Measurements from ENCODE around the gene EFR3B.
"Not testable (repeated sequence)": the region's sequence is repeated elsewhere in the genome, so short reads cannot be mapped to it uniquely, and the experiment has no call there.

Gene EFR3B

DNA sequence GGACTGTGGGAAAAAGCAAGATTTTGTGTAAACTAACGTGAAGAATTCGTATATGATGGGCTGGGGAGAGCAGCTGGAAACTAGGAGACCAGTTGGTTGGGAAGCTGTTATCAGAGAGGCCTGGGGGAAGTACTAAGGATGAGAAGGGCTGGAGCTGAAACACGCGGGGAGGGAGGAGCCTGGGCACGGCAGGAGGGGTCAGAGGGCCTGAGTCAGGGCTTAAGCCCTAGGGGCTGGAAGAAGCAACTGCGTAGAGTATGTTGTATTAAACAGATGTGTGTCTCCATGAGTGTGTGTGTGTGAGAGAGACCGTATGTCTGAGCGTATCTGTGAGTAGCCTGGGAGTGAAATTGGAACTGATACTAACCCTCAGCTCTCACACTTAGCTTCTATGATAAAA, 118.1 kb downstream of the EFR3B start:
- DNase-seq: peak; percentile 72

DNA sequence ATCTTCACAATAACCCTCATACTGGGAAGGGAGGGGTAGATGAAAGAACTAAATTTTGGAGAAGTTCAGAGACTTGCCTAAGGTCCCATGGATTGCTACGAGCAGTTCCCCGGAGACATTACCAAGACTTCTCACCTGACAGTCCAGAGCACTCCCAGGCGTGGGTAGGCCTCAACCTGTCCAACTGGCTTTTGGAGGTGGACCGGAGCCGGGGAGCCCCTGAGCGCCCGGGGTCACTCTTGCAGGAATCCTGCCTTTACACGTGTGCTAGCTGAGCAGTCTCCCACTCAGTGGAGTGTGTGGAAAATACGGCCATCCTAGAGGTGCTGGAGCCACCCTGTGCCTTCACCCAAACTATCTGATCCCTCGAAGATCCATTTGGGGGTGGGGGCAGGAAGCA, 118.5 kb downstream of the EFR3B start:
- DNase-seq: no peak

DNA sequence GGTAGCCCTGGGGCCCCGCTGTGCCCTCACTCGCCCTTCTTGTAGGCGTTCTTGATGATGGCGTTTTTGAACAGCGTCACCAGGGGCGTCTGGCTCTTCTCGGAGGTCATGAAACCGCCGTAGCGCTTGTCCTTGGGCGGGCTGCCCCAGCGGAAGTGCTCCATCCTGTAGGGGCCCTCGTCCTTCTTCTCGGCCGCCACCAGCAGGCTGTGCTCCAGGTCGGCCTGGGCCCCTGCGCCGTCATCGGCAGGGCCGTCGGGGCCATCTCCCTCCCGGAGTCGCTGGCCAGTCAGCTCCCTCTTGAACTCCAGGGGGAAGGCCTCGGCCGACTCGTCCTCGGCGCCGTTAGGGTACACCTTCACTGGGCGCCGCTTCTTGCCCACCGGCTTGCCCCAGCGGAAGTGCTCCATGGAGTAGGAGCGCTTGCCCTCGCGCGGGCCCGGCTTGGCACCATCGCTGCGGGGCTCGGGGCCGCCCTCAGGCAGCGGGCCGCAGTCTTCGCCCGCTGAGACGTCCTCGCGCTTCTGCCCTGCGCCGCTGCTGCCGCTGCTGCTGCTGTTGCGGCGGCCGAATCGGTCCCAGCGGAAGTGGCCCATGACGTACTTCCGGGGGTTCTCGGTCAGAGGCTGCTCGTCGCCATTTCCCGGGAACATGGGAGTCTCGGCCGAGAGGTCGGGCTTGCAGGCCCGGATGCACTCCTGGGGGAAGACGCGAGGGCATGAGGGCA, 119.3 kb downstream of the EFR3B start:
- DNase-seq: no peak

DNA sequence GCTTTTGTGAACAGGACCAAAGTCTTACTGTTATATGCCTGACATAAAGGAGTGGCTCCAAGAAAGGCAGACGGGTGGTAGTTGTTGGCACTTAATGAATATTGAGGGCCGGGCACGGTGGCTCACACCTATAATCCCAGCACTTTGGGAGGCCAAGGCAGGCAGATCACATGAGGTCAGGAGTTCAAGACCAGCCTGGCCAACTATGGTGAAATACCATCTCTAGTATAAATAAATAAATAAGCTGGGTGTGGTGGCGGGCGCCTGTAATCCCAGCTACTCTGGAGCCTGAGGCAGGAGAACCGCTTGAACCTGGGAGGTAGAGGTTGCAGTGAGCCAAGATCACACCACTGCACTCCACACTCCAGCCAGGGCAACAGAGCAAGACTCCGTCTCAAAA, 120.2 kb downstream of the EFR3B start:
- not testable (repeated sequence) for DNase-seq

DNA sequence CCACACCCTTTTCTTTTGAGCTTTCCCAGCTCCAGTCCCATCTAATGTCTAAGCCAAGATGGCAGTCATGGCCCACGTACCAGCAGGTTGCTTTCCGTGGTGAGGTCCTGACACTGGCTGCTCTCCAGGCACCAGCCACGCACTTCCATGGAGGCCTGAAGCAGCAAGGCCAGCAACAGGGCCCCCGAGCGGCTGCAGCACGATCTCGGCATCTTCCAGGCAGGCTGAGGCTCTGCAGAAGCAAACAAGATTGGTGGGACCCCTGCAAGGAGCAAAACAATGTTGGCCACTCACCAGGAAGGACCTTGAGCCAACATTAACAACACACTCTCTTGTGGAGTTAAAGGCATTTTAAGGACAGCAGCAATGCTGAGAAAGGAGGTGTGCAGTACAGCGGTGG, 122.7 kb downstream of the EFR3B start:
- DNase-seq: no peak

DNA sequence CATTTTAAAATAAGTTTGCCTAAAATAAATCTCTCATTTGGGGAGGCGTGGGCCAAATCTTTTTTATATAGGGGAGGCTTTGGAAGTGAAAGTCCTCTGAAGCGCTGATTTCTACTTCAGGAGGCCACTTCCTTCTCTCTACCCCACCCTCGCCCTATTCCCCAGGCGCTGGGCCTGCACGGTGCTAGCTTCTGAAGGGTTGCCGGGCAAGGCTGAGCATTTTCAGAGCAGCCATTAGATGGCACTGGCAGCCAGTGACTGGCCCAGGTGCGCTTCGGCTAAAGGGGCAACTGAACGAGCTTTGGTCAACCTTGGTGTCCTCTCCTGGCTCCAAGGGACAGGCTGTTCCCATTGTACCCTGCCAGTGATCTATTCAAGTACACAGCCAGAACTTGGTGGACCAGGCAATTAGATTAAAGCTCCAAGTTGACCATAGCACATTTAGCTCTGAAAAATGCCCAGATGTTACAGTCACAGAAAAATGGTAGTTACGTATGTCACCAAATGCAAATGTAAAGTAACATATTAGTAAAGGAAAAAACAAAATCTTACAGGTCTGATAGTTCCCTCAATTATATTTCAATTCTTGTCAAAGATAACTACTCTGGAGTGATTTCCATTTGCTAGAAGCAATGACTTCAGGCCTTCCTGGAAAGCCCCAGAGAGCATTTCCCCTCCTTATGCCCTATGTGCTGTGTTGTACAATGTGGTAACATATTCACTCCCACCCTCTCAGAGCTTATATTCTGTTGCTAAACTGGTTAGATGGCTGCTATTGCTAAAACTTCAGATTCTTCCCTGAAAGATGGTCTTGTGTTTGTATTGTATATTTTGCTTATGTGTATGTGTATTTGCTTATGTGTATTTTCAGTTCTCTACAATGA, 124.4 kb downstream of the EFR3B start:
- peak; percentile 48 for DNase-seq

DNA sequence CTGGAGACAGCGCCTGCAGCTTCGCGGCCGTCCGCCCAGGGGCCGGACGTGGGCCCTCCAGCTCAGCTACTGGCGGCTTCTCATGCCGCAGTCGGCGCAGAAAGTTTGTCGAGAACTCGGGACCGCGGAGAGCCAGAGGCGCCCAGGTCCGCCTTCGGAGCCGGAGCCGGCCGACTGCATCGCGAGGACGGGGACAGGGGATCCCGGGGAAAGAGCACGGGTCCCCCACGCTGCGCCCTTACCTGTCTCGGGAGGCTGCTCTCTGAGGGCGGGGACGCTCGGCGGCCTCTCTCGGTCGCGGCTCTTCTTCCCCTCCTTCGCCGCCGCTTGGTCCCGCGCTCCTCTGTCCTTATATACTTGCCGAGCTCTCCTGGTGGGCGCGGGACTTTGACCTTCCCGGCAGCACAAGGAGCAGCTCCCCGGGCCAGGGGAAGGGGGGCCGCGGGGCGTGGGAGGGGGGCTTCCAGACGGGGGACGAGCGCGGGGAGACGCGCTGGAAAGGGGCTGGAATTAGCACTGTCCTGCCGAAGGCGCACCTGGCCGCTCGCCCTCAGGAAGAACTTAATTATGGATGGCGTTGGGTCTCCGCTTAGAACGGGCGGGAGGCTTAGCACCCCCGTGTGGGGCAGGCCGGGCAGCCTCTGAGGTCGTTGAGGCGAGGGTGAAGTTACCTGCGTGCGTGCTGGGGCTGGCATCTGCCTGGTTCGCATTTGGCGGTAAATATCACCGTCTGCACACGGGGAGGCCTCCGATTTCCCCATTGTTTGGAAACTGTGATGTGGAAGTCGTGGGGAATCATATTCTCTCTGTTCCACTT, 126.6 kb downstream of the EFR3B start, which contains the start of gene POMC:
Gene POMC (minus strand): TSS at position 325 of the 817 bp plus-strand sequence. CDS start 3,808 bp downstream, outside the sequence.
- peak; percentile 36 for DNase-seq

DNA sequence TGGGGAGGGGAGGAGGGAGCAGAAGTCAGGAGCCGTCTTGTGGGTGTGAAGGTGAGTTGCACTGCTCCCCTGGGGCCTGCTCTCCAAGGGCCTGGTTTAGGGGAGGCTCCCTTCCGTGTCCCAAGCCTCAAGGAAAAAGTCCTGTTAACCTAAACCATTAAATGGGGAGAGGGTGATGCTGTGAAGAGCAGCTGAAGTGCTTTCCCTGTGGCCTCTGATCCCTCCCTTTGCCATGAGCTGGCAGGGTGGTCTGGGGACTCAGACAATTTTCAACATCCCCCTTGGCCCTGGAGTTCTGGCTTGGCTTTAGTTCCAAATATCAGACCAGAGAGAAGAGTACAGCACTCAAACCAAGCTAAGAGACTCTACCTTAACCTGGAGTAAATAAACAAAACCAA, 127.2 kb downstream of the EFR3B start:
- DNase-seq: no peak

DNA sequence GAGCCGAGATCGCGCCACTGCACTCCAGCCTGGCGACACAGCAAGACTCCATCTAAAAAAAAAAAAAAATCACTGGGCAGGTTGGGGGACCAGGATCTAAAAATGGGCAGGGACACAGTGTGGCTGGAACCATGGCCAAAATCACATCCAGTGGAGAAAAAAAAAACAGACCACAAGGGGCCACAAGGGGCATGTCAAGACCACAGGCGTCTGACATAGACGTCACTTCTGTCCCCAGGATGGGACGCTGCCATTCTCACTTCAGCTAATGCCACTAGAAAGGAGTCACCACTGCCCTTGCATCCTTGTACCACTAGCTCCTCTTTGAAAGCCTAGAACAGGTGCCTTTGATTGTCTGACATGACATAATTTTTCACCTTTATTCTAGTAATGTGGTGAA, 129.0 kb downstream of the EFR3B start:
- DNase-seq: peak; percentile 15

DNA sequence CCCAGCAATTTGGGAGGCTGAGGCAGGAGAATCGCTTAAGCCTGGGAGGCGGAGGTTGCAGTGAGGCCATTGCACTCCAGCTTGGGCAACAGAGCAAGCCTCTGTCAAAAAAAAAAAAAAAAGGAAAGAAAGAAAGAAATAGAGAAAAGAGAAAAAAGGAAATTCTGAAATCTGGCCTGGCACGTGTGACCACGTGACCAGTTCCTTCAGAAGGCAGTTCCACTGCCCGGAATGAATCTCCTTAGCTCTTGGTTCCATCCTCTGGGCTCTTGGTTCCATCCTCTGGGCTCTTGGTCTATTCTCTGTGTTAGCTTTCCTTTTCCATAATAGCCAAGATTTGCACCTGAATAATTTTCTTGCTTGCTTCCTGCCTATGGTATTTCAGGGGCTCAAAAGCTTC, 131.8 kb downstream of the EFR3B start:
- no peak for DNase-seq

DNA sequence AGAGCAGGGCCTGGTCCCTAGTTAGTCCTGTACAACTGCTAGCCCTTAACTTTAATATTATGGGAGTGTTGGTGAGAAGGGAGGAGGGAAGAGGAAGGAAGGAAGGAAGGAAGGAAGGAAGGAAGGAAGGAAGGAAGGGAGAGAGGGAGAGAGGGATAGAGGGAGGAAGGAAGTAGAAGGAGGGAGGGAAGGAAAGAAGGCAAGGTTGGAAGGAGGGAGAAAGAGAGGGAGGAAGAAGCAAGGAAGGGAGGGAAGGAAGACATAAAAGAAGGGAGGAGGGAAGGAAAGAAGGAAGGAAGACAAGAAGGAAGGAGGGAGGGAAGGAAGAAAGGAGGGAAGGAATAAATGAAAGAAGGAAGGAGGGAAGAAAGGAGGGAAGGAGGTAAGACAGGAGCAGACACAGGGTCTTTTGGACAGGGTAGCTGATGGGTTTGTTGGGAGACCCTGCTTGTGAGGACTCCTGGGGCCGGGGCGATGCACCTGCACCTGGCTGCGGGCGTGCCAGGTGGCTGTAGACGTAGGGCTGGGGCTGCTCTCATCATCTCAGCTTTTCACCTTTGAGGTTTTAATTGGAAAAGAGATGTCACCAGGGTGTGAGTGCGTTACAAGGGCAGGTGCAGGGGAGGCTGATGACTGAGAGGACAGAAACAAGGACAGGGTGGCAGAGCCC, 132.5 kb downstream of the EFR3B start:
- no peak for DNase-seq

DNA sequence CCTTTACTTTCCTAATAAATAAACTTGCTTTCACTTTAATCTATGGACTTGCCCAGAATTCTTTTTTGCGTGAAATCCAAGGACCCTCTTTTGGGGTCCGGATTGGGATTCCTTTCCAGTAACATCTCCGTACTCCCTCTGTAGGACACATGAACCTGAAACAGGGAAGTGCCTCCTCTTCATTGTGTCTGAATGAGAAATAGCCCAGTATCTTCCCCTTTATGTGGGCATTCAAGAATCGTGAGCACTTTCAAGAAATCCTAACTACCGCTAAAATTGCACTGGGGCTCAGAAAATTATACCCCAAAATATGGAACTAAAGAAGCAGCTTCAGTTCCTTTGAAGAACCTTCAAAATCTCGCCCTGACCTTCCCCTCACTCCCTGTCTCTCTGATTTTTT, 134.3 kb downstream of the EFR3B start:
- DNase-seq: no peak

DNA sequence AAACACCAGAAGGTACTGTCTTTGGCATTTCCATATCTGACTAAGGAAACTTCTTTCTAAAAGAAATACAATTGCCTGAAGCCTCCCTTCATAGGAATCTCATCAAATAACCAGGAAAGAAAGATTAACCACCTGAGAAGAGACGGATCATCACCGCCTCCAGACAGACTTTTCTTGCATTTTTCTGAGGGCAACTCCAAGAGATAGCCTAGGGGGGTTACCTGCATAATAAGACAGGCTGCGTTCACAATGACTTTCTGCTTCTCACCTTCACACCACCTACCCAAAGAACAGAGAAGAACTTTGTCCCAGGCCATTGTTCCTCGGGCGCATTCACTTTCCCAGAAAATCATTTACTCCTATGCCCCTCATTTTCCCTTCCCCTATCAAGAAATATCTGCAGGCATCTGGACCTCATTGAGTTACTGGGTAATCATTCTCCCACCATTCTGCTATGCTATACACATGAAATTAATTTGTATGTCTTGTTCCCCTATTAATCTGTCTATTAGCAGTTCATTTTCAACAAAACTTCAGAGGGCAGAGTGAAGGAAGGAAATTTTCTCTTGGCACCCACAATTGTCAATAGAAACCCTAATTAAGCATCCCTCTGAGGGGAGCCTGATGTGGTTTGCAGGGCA, 134.8 kb downstream of the EFR3B start:
- no peak for DNase-seq

DNA sequence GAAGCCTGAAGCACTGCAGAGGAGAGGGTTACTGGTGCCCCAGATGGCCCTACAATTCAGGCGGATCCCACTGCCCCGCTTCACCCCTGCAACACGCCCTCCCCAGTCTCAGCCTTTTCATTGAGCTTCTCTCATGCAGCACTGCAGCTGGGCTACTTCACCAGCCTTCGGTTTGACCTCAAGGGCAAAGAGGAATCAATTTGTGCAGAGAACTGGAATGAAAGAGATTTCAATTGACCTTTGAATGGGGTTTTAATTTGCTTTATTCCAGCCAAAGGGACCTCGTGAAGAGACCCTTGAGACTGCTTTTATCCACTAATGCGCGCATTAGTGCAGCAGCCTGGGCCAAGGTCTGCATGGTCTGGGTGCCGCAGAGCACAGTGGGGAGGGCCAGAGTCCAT, 135.3 kb downstream of the EFR3B start:
- no peak for DNase-seq

DNA sequence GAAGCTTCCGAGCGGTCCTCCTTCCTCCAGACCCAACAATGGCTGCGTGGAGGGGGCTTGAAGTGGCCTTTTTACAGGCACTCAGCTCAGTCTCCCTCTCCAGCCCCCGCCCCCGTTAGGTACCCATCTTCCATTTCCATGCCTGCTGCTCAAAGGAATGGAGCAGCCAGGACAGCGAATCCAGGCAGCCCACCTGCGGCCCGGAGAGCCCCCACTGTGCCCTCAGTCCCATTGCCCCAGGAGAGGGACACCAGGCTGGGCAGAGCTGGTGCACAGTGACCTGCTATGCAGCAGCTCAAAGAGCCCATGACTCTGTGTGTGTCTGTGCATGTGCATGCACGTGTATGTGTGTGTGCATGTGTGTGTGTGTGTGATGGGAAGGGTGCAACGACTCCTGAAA, 137.1 kb downstream of the EFR3B start:
- DNase-seq: no peak

DNA sequence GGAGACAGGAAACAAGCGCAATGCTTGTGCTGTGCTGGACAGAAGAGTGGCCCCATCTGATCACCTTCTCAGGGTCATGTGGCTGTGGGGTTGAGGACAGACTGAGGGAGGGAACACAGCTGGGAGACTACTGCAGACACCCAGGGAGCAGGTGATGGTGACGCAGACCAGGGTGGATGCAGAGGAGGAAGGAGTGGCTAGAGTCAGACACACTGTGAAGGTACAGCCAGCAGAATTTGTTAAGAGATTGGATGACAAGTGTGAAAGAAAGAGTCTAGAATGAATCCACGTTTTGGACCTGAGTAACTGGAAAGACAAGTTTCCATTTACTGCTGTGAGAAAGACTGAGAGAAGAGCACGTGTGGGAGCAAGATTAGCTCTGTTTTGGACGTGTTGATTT, 142.4 kb downstream of the EFR3B start:
- DNase-seq: no peak

DNA sequence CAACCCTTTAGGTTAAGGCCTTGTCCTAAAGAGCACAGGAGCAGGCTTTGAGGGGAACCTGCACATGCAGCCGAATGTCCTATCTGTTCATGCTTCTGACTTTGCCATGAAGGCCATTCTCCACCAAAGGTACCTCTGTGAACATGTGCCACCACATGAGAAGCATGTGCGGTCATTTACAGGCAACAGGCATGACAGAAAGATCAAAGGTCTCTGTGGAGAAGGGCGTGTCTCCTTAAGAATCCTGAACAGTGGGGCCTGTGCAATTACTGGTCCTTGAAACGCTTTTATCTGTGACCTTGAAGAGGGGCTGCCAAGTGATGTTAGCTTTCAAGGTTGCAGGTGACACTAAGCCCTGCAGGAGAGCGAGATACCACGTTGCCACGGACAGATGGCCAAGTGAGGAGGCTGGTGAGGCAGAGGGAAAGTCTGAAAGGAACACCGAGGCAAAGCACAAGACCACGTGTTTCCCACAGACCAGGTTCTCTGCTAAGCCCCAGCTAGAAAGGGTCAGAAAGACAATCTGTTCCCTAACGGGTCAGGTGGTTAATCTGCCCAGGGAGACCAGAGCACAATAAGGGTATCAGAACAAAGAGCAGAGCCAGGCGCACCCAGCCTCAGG, 146.0 kb downstream of the EFR3B start:
- DNase-seq: peak; percentile 62

DNA sequence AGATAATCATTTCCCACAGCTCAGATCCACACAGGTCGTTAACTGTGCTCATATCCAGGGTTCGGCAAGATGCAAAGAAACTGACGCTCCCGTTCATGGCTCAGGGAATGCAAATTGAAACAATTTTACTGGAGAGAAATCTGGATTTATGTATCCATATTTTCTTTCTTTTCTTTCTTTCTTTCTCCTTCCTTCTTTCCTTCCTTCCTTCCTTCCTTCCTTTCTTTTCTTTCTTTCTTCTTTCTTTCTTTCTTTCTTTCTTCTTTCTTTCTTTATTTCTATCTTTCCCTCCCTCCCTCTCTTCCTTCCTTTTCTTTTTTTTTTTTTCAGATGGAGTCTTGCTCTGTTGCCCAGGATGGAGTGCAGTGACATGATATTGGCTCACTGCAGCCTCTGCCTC, 146.5 kb downstream of the EFR3B start:
- no peak for DNase-seq

DNA sequence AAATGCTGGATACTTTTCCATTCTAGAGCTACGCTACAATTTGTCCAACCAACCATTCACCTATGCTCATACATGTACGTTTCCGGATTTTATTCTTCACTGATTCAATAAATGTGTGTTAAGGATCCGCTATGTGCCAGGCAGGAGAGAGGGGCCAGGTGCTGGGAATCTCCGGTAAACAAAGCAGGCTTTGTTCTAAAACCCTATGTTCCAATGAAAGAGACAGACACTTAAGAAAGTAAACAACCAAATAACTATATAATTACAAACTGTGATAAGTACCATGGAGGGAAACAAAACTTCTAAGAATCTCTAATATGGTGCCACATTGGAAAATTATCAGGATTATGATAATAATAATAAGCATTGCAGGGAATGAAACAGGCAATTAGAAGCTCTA, 148.7 kb downstream of the EFR3B start:
- no peak for DNase-seq

DNA sequence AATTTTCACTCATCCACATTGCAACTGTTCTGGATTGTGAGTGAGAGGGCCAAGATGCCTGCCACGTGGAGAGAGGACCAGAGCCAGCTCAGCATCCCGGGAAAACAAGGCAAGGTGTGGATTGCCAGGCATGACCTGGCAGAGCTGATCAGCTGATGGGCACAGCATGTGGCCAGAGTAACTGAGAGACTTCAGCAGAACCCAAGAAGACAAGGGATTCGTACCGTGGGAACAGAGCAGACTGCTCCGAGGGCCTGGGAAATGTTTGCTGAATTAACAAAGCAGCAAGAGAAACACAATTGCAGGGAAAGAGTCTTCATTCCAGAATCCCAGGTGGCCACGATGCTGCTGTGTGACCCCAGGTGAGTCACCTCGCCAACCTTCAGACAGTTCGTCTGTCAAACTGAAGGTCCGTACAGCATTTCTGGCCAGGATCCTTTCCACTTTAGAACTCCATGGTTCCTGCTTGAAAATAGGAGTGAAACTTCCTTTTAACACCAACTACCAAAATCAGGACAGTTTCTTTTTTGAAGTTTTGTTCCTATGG, 152.8 kb downstream of the EFR3B start:
- DNase-seq: no peak

All from NCI-H82 (cell line).